OCI-LY1 (cell line): Measurements from ENCODE around the gene FBXW7.

Experiments
- CTCF ChIP-seq: fragments of 200-600 bp; sonication (generic), shearing (Covaris generic); IDR thresholded peaks from 2 replicates; pipeline ENCODE4 v1.5.1; 2017; ENCODE audit warnings: mild to moderate bottlenecking, antibody characterized with exemption, low read length, moderate library complexity, mixed read lengths
- EZH2 ChIP-seq: fragments of 200-600 bp; sonication (generic), shearing (Covaris generic); IDR thresholded peaks from 2 replicates; pipeline ENCODE4 v1.8.0; 2017; ENCODE audit warnings: borderline replicate concordance, mixed run types, mild to moderate bottlenecking, antibody characterized with exemption, low read length, moderate library complexity, mixed read lengths

- TF ChIP-seq CTCF: no peak
- TF ChIP-seq EZH2: no peak
Measured at GRCh38 chr4:152509595-152510225, 26.2 kb downstream of the FBXW7 start.
